ENCODE data around the gene NFE2L3. TPM values are rescaled to one million over a fixed set of nuclear protein-coding genes. Genes with fewer than 3 reads are reported as not detected.
"Not testable (repeated sequence)": the region's sequence is repeated elsewhere in the genome, so short reads cannot be mapped to it uniquely, and the experiment has no call there.

NFE2L3 gene
- total RNA-seq, 1 donor, result 0.18 TPM

- no peak overlapping the region for H3K4me3 ChIP-seq (ENCODE audit: low read depth, low read length)
- DNase-seq (ENCODE audit: low read depth), result no peak
- TF ChIP-seq, protein P1, sequence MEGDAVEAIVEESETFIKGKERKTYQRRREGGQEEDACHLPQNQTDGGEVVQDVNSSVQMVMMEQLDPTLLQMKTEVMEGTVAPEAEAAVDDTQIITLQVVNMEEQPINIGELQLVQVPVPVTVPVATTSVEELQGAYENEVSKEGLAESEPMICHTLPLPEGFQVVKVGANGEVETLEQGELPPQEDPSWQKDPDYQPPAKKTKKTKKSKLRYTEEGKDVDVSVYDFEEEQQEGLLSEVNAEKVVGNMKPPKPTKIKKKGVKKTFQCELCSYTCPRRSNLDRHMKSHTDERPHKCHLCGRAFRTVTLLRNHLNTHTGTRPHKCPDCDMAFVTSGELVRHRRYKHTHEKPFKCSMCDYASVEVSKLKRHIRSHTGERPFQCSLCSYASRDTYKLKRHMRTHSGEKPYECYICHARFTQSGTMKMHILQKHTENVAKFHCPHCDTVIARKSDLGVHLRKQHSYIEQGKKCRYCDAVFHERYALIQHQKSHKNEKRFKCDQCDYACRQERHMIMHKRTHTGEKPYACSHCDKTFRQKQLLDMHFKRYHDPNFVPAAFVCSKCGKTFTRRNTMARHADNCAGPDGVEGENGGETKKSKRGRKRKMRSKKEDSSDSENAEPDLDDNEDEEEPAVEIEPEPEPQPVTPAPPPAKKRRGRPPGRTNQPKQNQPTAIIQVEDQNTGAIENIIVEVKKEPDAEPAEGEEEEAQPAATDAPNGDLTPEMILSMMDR (IDR thresholded peaks at IDR 0.05; ENCODE audit: insufficient read depth, low read length), result no peak
These were observed 16.5 kb downstream of the NFE2L3 start for GRCh38 chr7:26168458-26169023.

DNA sequence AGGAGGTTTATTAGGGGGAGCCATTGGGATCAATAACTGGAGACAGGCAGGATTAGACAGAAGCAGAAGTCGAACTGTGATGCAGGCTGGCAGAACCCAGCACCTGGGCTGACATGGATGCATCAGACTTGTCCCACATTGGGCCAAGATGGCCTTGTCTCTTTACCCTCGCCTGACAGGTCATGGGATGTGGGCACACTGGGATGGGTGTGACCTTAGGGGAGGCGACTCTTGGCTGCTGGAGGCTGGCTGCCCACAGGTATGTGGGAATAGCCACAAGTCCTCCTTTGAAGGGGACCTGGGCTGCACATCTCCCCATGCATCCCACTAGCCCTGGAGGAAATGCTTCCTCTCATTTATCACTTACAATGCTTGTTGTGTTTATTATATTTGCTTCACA is 17.3 kb downstream of the NFE2L3 start:
- H3K4me3 ChIP-seq (ENCODE audit: low read depth, low read length), result no peak overlapping the region
- TF ChIP-seq, protein P1 (IDR thresholded peaks at IDR 0.05; ENCODE audit: insufficient read depth, low read length), result no peak
- no peak for DNase-seq (ENCODE audit: low read depth)

- TF ChIP-seq, protein P1 (IDR thresholded peaks at IDR 0.05; ENCODE audit: insufficient read depth, low read length), result no peak
- no peak for DNase-seq (ENCODE audit: low read depth)
- H3K4me3 ChIP-seq (ENCODE audit: low read depth, low read length), result no peak overlapping the region
These were observed 18.7 kb downstream of the NFE2L3 start for GRCh38 chr7:26170663-26171062.

GRCh38 chr7:26171601-26172000 is 19.6 kb downstream of the NFE2L3 start:
- H3K4me3 ChIP-seq (ENCODE audit: low read depth, low read length), result no peak overlapping the region
- TF ChIP-seq, protein P1 (IDR thresholded peaks at IDR 0.05; ENCODE audit: insufficient read depth, low read length), result no peak
- DNase-seq (ENCODE audit: low read depth), result no peak

DNA sequence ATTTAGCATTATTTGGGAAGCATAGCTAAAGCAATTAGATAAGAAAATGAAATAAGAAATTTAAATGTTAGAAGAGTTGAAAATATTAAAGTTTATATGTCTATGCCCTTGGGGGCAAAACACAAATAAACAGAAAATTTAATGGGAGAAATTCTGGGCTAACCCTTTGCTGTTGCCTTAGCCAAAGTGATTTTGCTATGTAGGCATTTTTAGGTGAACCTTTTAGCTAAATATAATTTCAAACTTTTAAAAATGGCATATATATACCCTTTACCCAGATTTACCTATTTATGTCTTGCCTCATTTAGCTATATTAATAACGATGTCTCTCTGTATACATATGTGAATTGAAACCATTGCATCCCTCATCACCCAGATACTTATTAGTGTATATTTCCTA is 20.1 kb downstream of the NFE2L3 start:
- DNase-seq (ENCODE audit: low read depth), result no peak
- TF ChIP-seq, protein P1 (IDR thresholded peaks at IDR 0.05; ENCODE audit: insufficient read depth, low read length), result no peak
- no peak overlapping the region for H3K4me3 ChIP-seq (ENCODE audit: low read depth, low read length)

GRCh38 chr7:26175903-26176302 is 23.9 kb downstream of the NFE2L3 start:
- DNase-seq (ENCODE audit: low read depth); H3K4me3 ChIP-seq (ENCODE audit: low read depth, low read length): not testable (repeated sequence)

DNA sequence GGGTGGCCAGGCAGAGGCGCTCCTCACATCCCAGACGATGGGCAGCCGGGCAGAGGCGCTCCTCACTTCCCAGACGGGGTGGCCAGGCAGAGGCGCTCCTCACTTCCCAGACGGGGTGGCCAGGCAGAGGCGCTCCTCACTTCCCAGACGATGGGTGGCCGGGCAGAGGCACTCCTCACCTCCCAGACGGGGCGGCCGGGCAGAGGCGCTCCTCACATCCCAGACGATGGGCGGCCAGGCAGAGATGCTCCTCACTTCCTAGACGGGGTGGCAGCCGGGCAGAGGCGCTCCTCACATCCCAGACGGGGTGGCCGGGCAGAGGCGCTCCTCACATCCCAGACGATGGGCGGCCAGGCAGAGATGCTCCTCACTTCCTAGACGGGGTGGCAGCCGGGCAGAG is 24.7 kb downstream of the NFE2L3 start:
- H3K4me3 ChIP-seq (ENCODE audit: low read depth, low read length); DNase-seq (ENCODE audit: low read depth): not testable (repeated sequence)

- H3K4me3 ChIP-seq (ENCODE audit: low read depth, low read length); DNase-seq (ENCODE audit: low read depth): not testable (repeated sequence)
These were observed 25.3 kb downstream of the NFE2L3 start for GRCh38 chr7:26177269-26177668.

All from fibroblast of the aortic adventitia (primary cell).